Ovary (tissue), 3 donors: Measurements from ENCODE around the gene SP2.

Experiments used
- CTCF ChIP-seq, 3 donors: fragments of 450-650 bp in 2 of 3; fragments of 200-600 bp in 1 of 3; IDR thresholded peaks; one replicate each; pipeline versions ENCODE4 v1.5.1 to v1.8.0; 2016 to 2022; ENCODE audit warnings: antibody characterized with exemption in 3 of 3, mild to moderate bottlenecking in 1 of 3
- EP300 ChIP-seq: sonication (generic); formaldehyde crosslinking; IDR thresholded peaks from one replicate; pipeline ENCODE4 v1.6.1; 2017; ENCODE audit warnings: antibody characterized with exemption
- POLR2A ChIP-seq: fragments of 450-650 bp; IDR thresholded peaks from one replicate; pipeline ENCODE4 v1.6.1; 2017; ENCODE audit warnings: antibody characterized with exemption, mild to moderate bottlenecking, moderate library complexity
- donor health status: DM: no; HTN: no; CAD: no.

GRCh38 chr17:47935961-47936360, 39.9 kb downstream of the SP2 start:
- TF ChIP-seq POLR2A = no peak
- TF ChIP-seq CTCF (IDR thresholded peaks at IDR 0.05) = no peak
- no peak for TF ChIP-seq EP300
